HG03097 (cell line): ENCODE data around the gene RCAN1.
"Not testable (repeated sequence)": the region's sequence is repeated elsewhere in the genome, so short reads cannot be mapped to it uniquely, and the experiment has no call there.

Experiments
- ATAC-seq: cut with Tn5 transposase; IDR thresholded peaks from one replicate; pipeline ENCODE4 v1.9.1; 2021; ENCODE audit not compliant: unreplicated experiment, low FRiP score

RCAN1 gene

DNA sequence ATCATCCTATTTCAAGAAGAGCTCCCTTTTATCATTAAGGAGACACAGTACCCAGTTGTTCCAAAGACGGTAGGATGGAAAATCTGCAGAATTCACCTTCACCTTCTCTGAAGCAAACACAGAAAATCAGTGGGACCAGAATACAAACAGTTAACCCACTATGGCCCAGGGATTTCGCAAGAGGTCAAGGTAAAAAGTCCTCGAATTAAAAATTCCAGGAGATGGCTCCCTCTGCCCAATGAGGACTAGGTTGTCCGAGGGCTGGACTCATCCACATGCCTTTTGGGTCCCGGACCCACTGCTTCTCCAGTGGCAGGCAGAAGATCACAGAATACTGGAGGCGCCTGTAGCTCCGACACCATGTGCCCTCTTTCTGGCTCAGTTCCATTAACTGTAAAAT lies 42.9 kb downstream of the RCAN1 start:
- ATAC-seq: no peak

DNA sequence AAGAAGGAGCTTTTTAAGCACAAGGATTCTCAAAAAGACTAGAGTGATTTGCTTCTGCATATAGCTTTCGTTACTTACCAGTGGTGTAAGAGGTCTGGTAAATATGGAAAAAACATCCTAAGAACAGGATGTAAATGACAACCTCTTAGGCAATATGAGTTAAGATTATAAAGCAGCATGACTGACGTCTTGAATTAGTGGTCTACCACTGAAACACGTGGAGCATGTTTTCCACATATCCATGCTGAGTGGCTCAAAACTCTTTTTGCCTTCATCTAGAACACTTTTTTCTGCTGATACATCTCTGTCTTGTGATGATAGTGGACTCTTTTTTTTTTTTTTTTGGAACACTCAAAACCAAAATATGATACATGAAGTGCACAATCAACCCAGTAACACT lies 44.6 kb downstream of the RCAN1 start:
- no peak for ATAC-seq

DNA sequence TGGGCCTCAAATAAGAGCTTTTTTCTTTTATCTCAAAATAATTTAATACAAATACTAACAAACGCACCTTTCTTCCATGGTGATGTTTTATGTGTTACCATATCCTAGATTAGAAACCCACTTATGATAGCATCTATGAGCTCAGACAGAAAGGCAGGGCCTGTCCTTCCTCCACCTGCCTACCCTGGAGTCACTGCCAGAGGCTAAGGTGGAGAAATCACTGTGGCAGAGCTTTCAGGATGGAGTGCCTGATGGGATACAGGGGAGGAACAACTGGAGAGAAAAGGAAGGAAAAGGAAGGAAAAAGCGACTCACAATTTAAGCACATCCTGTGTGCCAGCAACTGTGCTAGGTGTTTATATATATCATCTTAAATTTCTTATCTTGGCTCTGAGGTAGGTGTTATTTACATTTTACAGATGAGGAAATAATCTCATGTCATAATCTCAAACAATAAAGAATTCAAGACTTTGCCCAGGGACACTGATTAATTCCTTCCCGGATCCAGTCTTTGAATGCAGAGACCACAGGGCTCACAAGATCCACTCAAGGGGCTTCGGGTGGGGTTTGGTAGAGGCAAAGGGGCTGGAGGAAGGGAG lies 45.4 kb downstream of the RCAN1 start:
- no peak for ATAC-seq

DNA sequence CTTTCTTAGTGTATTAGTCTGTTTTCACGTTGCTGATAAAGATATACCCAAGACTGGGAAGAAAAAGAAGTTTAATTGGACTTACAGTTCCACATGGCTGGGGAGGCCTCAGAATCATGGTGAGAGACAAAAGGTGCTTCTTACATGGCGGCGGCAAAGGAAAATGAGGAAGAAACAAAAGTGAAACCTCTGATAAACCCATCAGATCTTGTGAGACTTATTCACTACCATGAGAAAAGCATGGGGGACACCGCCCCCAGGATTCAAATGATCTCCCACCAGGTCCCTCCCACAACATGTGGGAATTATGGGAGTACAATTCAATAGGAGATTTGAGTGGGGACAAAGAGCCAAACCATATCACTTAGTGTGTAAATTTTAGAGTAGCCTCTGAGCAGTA lies 46.1 kb downstream of the RCAN1 start:
- ATAC-seq: not testable (repeated sequence)

GRCh38 chr21:34567604-34568155 lies 47.2 kb downstream of the RCAN1 start:
- ATAC-seq: no peak

DNA sequence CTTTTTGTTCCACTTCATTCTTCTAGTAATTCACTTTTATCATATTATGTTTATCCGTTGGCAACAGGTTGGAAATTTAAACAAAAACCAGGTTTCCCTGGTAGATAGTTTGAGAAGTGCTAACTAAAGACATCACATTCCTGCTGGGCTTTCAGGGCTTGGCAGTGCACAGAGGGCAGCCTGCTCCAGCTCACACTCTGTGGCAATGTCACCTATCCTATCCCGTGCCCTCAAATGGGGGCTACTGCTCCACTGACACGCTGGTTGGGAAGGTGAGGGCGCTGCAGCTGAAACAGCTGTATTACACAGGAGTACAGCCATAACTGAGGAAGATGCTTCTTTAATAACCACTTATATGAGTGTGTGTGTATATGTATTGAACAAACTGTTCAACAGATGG lies 49.7 kb downstream of the RCAN1 start:
- ATAC-seq: no peak

- ATAC-seq: not testable (repeated sequence)
Measured at GRCh38 chr21:34563370-34563769, 51.5 kb downstream of the RCAN1 start.

- ATAC-seq: no peak
Measured at GRCh38 chr21:34561806-34562205, 53.1 kb downstream of the RCAN1 start.

- ATAC-seq: no peak
Measured at GRCh38 chr21:34560609-34561008, 54.3 kb downstream of the RCAN1 start.

DNA sequence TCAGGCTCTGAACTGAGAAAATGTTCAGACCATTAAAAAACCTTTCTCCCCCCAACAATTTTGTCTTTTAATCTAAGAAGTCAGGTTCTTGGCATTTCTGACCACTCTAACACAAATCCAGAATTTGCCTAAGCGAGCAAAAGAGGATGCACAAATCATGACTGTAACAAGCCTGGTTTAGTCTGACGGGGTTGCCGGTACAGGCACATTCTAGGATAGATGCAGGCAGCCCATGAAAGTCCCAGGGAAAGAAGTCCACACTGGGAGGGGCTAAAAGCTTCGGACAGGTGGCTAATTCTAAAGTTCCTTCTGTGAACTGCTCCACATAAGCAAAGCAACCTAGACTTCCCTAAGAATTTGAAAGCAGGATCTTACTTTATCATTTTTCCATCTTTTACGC lies 54.9 kb downstream of the RCAN1 start:
- no peak for ATAC-seq

DNA sequence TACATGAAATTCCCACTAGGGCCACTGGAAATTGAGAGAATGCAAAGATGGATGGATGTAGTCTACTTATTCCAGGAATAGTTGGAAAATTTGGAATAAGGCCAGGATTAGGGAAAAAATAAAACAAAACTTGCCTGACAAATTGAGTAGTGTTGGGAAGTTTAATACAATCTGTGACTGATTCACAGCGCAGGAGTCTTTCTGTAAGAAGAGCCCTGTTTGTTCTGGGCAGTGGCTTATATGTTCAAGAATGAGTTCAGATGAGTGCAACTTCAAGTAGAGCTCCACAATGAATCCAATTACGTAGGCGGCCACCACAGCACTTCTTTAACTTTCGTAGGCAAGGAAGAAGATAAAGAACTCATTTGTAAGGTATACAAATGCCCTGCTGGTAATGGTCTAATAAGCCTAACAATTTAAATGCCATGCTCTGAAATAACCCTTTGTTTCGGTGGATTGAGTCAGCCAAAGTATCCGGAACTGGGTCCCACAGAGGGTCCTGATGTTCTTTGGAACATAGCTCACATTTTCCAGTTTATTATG lies 55.8 kb downstream of the RCAN1 start:
- ATAC-seq: no peak

DNA sequence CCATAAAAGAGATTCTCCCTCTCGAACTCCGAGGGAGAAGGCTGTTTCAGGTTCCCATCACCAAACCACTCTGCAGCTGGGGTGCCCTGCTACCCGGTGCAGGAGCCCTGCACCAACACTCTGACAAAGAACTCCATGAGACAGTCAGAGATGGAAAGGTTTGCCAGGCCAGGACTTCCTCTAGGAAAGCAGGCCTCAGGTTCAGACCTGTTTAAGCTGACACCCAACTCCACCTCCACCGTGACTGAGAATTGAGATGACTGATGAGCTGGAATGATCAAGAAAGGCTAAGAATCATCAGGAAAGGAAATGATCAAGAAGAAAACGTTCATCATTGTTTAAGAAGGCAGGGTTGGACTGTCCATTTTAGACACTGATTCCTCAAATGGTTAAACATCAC lies 56.7 kb downstream of the RCAN1 start:
- no peak for ATAC-seq

GRCh38 chr21:34557261-34557660 lies 57.7 kb downstream of the RCAN1 start:
- ATAC-seq: no peak

- ATAC-seq: not testable (repeated sequence)
Measured at GRCh38 chr21:34554670-34555069, 60.2 kb downstream of the RCAN1 start.

- no peak for ATAC-seq
Measured at GRCh38 chr21:34554227-34554626, 60.7 kb downstream of the RCAN1 start.

DNA sequence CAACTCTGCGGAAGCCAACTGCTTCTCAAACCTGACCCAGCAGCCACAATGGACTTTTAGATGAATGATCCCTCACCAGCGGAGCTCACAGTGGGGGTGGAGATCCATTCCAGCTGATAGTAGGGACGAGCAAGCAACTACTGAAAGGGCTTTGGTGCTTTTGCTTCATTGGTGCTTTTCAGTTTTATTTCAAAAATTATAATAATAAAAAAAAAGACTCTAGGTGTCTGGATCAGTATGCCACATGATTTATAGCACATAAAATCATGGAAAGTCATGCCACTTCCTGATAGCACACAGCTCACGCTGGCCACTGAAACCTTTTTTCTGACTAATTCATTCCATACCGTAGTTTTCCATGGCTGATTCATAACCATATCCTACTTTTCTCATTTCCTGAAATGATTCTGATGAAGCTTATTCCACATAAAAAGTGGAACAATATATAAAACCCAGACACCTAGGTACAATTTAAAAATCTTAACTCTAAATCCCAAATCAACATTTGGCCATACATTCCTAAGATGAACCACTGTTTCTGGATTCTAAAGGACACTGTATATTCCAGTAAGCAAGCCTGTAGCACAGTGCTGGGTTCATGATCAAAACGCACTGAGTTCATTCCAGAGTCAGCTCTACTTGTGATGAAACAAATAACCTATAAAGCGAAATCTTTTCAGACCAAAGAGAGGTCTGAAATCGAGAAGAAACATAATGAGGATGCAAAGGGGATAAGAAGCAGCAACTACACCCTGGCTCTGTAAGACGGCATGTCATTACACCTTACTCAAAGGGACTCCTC lies 61.6 kb downstream of the RCAN1 start:
- no peak for ATAC-seq

DNA sequence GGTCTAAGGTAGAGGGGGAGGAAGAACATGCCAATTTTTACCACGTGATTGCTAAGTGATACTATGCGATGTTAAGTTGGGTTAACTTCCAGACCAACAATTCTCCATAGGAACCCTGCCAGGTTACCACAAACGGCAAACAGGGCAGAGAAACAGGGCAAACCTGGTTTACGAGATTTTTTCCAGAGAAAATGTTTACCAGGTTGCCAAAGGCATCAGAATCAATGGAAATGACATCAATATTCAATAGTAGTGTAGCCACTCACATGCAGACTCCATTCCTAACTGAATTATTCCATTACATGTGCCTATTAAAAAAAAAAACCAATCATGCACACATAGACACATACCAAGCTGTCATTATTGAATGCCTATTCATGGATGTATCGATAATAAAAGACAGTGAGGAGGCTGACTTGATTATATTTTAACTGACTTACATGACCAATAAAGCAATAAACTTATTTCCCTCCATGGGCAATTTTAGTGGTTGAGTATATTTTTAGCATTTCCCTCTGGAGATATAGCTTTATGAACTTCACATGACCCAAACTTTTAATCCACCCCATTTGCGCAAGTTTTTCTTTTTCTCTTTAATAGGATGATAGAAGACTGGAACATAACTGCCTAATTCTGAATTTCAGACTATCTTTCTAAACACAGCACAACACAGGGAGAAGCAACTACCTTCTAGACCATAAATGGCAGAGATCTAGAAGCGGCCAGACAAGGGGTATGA lies 62.4 kb downstream of the RCAN1 start:
- ATAC-seq: no peak

- ATAC-seq: no peak
Measured at GRCh38 chr21:34550182-34550799, 64.6 kb downstream of the RCAN1 start.

DNA sequence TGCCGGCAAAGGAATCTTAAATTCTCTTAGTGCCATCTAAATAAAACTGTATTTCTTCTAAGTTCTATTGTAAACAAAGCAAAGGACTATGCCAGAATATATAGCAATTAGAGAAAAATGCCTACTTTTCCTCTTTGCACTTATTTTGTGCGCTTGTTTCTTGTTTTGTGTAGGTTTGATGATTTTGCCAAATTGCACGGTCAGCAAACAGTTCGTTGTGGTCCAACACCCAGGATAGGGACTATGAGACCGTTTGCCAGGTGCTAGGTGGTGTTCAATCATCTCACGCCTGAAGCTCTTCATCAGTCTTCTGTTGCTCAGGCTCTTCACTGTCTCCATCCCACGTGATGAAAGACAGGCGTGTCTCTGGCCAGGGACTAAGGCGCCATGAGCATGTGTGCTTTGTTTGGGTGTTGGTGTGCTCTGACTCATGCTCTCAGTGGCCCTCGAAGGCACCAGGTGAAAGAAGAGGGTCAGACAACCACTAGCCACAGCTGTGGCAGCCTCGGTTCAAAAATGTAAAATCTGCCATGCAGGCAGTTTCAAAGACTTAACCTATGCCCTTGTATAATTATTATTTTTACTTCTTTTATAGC lies 66.0 kb downstream of the RCAN1 start:
- ATAC-seq: no peak

DNA sequence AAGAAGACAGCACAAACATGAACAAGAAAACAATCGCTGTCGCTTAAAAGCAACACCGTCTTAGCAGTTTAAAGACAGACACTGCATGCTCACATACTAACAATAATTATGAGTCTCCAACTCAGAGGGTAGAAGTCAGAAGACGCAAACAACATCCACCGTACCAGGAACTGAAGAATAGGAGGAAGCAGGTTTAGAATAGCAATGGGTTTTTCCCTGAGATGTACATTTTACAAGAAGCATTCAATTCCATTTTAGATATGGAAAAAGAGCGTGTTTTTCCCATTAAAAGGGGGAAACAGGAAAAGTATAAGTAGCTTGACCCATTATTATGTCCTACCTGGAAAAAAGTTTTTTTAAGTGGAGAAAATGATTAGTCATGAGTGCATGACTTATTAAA lies 68.4 kb downstream of the RCAN1 start:
- no peak for ATAC-seq
